ENCODE results near the gene NEUROG1.

The NEUROG1 gene

DNA sequence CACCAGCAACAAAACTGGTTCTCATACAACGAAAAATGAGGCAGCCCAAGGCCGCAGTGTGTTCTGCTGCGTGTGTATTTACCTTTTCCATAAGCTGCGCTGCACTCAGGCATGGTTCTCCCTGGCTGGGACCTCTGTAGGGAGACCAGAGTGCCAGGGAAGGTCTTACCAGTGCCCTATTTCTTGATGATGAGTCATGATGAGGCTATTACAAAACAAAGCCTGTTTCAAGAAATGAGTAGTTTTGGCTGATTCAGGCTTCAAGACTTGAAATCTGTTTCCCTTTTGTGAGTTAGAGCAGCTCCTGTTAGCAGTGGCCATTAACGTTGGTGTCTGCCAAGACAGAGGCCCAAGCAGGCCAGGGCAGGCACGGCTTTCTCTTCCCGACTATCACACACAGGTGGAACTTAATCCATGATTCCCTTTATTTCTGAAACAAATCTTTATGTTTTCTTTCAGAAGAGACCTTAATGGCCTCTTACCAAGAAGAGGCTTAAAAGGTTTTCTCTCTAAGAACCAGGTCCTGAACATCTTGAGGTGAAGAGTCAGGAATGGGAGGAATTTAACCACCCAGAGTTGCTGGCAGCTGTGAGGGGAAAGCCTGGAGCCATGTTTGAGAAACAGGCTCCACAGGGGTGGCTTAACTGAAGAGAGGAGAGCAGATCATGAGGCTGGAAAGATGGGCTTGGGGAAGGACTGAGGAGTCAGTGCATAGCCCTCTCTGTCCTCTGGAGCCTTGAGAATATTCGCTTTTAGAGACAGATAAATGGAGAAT lies 42.2 kb downstream of the NEUROG1 start:
- no peak for DNase-seq (ENCODE audit: low read depth in 2 of 2)

DNA sequence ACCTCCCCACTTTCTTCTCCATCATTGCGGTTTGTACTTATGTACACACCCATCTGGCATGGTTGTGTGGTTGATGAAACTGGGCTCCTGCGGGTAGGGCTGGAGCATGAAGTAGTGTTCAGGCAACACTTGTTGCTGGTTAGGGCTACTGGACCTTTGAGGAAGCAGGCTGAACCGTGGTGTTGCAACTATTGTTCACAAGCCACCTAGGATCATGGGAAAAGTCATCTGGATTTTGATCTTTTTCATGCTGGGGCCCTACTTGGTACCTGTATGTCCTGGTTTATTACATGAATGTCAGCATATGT lies 43.5 kb downstream of the NEUROG1 start:
- no peak for DNase-seq (ENCODE audit: low read depth in 2 of 2)

DNA sequence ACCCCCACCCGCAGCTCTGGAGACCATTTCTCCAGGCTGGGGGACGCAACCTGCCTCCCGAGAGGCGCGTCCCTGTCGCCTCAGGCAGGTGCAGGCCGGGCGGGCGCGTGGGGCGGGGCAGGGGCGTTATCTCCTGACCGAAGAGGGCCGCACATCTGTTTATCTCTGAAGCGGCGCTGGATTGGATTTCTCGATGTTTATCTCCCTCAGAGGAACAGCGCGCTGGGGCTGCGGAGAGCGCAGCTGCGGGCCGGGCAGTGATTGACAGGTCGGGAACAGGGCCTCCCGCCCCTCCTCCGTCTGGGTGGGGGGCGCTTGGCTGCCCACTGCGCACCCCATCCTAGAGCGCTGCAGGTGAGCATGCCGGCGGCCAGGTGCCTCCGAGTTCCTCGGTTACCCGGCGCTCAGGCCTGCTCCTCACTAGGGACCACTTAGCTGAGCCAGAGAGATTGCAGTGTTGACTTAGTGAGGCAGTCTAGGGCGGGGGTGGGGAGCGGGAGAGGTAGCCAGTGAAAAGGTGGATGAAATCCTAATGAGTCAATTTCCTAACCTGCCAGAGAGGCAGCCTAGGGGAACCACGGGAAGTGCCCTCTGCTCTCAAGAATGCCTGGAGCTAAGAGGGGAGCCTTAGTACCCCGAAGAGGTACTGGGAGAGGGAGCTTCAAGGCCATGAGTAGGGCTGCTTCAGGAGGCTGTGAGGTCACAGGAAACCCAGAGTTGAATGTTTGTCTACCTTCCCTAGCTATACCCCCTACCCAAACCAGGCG lies 44.0 kb downstream of the NEUROG1 start:
- DNase-seq (ENCODE audit: low read depth in 2 of 2) = no peak

DNA sequence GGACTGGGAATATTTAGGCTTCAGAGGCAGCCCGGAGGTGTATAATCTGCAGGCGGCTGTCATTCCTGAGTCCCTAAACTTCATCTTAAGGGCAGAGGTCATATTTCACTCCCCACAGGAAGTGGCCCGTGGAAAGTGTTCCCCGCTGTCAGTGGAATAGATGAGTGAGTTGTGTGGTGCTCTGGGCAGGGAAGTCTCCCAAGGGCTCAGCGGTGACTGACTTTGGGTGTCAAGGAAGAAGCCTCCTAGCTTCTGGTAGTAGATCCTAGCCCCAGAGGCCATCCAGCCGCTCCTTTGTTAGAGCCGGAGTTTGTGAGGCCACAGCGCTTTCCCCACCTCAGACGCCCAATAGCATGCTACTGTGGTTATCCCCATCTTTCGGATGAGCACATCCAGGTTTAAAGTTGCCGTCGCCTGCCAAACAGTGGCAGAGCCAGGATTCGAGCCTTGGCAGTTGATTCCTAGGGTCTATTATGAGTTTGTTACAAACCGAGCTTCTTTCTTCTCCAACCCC lies 44.7 kb downstream of the NEUROG1 start:
- no peak for DNase-seq (ENCODE audit: low read depth in 2 of 2)

DNA sequence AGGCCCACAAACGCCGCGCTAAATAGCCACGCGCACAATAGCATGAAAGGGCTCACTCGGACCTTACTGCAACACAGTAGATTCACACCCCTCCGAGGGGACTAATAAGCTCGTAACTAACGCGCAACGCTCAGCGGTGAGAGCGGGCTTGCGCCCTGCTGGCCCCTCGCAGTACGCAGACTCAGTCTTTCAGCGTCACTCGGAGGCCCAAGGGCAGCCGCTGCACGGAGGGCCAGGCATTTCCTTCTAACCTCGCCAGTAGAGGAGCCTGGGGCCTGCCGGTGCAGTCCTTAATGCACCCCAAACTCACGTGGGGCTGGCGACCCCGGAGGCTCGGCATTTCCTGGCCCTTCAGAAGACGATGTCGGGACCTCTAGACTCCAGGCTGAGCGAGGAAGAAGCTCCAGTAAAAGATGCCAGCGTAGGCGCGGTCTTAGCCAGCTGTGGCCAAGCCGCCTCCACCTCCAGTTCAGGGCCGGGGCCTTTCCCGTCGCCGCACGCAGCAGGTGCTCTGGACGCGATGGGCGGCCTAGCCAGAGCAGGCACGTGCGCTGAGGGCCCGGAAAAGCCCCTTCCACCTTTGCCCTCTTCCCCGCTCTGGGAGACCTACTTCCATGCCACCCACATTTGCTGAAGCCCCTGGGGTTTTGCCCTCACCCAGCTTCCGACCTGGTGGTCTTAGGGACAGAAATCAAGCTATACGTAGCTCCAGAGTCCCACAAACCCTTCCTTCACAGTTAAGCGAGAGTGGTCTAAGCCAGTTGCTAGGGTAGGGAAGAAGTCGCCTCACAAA lies 45.3 kb downstream of the NEUROG1 start:
- no peak for DNase-seq (ENCODE audit: low read depth in 2 of 2)

DNA sequence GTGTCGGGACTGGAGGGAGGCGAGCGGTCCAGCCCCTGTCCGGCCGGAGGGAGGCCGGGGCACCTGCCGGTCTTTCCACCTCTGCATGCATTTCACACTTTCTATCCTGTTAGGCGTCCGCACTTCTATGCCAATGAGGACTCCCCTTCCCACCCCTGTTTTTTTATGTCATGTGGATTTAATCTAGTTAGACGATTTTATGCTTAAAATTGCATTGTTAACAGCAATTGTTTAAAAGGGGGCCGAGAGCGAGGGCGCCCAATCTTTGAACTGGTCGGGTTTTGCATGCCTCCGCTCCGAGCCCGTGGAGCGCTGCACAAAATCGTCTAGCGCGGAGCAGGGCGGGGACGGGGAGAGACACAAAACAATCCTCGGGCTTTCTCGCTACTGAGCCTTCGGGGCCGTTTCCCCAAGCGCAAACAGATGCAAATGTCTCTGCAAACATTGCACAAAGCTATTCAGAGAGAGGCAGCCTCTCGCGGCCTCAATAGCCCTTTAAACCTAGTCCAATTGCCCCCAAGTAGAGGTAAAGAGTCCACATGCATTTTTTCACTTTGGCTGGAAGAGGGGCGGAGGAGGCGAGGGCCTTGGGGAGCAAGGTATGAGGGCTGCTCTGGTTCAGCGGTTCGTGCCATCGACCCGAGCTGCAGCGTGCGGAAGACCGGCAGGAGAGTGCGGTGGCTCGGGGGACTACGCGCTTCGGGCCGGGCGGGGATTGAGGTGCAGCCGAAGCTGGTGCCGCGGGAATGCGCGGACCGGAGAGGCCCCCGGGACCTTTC lies 46.1 kb downstream of the NEUROG1 start:
- DNase-seq (ENCODE audit: low read depth in 2 of 2) = no peak

DNA sequence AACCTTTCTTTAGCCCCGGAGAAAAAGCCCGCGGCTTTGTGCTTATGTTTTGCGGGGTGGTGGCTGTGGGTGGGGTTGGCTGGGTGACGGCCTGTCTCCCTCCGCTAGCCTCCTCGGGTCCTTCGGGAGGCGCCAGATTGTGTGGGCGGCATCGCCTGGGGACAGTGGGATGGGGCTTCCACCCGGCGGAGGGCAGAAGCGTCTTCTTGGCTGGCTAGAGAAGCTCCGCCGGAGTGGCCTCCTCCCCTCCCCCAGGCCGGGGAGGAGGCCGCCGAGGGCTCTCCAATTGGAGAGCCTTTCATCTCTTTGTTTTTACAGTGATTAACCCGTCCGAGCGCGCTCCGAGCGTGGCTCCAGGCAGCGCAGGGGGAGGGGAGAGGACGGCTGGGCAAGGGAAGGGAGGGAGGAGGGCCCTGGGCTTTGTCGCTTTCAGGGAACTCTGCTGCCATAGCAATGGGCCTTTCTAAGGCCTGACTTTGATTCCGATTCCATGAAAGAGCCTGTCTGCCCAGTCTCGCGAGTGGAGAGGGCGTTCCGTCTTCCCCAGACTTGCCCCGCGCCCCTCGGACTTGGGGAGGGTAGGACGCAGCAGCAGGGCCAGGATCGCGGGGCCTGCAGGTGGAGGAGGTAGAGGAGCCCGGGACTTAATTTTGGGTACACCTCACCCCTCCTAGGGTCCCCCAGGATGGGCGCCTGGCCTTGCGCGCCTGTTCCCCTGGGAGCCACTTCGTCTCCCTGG lies 46.9 kb downstream of the NEUROG1 start:
- no peak for DNase-seq (ENCODE audit: low read depth in 2 of 2)

DNA sequence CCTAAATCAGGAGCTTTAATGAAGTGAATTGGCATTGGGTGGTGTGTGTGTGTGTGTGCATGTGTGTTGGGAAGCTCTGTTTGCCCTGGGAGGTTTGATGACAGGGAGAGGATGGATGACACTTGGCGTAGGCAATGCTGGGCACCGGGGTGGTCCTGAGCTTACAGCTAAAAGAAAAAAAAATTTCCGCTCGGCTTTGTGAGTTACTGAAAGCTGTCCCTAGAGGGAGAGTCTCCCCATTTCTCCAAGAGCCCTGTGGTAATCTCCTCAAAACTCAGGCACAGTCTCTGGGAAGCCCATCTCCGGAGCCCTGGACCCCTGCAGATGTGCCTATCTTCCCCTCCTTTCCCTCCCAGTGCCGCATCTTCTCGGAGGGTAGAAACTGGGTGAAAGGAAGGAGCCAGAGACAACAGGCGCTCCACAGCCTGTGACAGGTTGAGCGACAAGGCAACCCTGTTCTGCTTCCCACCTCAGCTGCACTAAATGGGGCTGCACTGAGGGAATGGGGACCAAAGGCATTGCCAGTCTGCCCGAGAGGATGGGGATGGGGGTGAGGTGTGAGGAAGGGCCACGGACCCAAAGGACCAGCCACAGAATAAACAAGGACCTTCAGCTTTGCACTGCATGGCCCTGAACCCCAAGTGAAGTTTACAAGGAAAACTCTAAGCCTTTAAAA lies 47.8 kb downstream of the NEUROG1 start:
- no peak for DNase-seq (ENCODE audit: low read depth in 2 of 2)

DNA sequence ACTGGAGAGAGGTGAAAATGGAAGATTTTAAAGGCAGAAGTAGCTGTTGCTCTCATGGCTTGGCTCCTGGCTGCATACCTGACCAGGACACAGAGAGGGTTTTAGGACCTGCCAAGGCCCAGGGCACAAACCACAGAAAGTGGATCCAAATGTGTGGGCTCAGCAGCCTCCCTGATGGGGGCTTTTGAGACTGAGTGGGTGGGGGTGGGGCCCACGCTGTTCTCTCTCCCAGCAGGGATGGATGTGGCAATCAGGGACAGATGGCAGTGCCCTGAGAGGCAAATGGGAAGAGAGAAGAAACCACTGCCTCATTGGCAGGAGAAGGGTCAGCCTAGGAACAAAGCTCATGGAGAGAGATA lies 48.7 kb downstream of the NEUROG1 start:
- no peak for DNase-seq (ENCODE audit: low read depth in 2 of 2)

DNA sequence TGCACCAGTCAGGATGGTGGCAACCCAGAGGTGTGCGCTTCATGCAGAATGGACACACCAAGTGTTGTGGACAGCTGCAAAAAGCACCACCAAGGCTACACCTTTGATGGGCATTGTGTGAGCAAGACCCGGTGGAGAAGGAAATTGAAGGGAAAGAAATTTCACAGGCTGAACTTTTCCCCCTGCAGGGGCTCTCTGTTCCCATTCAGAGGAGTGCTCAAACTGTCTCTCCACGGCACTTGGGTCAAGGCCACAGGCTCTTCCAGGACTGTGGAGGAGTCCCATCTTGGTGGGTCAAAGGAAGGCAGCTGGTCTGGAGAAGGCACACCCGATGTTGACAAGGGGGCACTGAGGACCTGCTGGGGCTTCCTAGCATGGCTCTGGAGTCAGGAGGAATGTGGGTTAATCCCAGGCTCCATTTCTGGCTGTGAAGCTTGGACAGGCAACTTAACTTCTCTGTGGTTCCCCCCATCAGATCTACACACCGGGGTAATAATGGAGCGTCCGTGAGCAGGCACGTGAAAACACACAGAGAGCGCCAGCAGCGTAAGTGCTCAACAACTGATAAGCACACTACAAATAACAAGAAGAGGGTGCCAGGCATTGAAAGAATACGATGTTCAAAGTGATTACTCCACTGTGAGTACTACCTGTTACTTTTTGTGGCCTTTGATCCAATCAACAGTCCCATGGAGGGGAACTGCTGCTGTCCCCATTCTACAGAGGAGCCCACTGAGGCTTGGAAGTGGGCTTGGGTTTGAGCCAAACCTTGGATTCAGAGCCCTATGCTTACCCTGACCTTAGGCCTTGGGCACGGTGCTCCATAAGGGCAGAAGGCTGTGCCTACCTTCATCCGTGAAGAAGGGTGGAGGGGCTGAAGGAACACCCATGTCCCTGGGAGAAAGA lies 49.4 kb downstream of the NEUROG1 start:
- no peak for DNase-seq (ENCODE audit: low read depth in 2 of 2)

DNA sequence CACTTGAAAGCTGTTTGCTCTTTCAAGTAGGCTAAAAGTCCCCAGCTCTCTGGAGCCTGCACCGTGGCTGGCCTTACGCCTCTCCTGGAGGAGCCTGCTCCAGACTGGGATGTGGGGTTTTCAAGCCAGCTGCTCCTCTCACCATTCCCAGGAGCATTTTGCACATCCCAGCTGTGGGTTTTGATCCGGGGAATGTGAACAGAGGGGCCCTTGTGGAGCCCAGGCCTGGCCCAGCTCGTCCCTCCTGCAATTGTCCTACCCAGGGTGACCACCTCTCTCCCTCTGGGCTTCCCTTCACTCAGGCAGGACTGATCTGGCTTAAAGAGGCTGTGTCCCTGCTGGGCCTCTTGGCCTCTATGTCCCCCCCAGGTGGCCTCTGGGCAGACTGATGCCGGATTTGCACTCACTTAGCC lies 51.1 kb downstream of the NEUROG1 start:
- no peak for DNase-seq (ENCODE audit: low read depth in 2 of 2)

Measured in stimulated activated CD8-positive, alpha-beta memory T cell treated with anti-CD3 and anti-CD28 coated beads, Interleukin-2, amount 100 ng/mL, for 1 hour (primary cell).